HEK293 (cell line): ENCODE data around the gene KIF26B.

Source experiments
- CTCF ChIP-seq: fragments of 450-650 bp; formaldehyde crosslinking; IDR thresholded peaks from 2 replicates; pipeline ENCODE4 v1.5.1; 2016; ENCODE audit warnings: missing biosample characterization, missing genetic modification characterization
- PRDM2 ChIP-seq: fragments of 450-650 bp; formaldehyde crosslinking; IDR thresholded peaks from 2 replicates; pipeline ENCODE4 v1.5.1; 2016; ENCODE audit warnings: missing biosample characterization, missing genetic modification characterization, borderline replicate concordance
- ZBTB49 ChIP-seq: fragments of 450-650 bp; formaldehyde crosslinking; IDR thresholded peaks from 2 replicates; pipeline ENCODE4 v1.5.1; 2016; ENCODE audit warnings: missing biosample characterization, missing genetic modification characterization, low read depth
- ZNF19 ChIP-seq: fragments of 450-650 bp; formaldehyde crosslinking; IDR thresholded peaks from 2 replicates; pipeline ENCODE4; 2016; ENCODE audit warnings: missing biosample characterization, missing genetic modification characterization, low read depth
- ZNF274 ChIP-seq, 2 experiments: fragments of 200-500 bp in 1 of 2; fragments of 450-650 bp in 1 of 2; sonication (Bioruptor generic) in 1 of 2; formaldehyde crosslinking in 1 of 2; IDR thresholded peaks; 2 replicates each; pipeline versions ENCODE4 v1.5.1 to v1.6.1; 2014 to 2016; ENCODE audit warnings: borderline replicate concordance in 1 of 2, inconsistent platforms in 1 of 2, low read length in 1 of 2, missing biosample characterization in 1 of 2, missing genetic modification characterization in 1 of 2
- ZNF362 ChIP-seq: fragments of 450-650 bp; formaldehyde crosslinking; IDR thresholded peaks from 2 replicates; pipeline ENCODE4 v1.5.1; 2016; ENCODE audit warnings: missing biosample characterization, missing genetic modification characterization
- ZNF37A ChIP-seq: fragments of 450-650 bp; IDR thresholded peaks from 2 replicates; pipeline ENCODE4 v1.5.1; 2018; ENCODE audit warnings: missing biosample characterization, missing genetic modification characterization
- ZNF626 ChIP-seq: fragments of 450-650 bp; sonication (Bioruptor Pico); formaldehyde crosslinking; IDR thresholded peaks from 2 replicates; pipeline ENCODE4 v1.5.1; 2018; ENCODE audit warnings: missing biosample characterization, missing genetic modification characterization, inconsistent platforms
- ZSCAN5A ChIP-seq: fragments of 450-650 bp; formaldehyde crosslinking; IDR thresholded peaks from 2 replicates; pipeline ENCODE4 v1.5.1; 2016; ENCODE audit warnings: missing biosample characterization, missing genetic modification characterization
- TF ChIP-seq, protein P1 (sequence below): fragments of 450-650 bp; formaldehyde crosslinking; IDR thresholded peaks from 2 replicates; pipeline ENCODE4 v1.5.1; 2016; ENCODE audit warnings: missing biosample characterization, missing genetic modification characterization, low read depth

- TF ChIP-seq CTCF (tag by site-specific recombination) (no peak), ZNF362 (tag by site-specific recombination) (no peak), ZNF274 (IDR thresholded peaks at IDR 0.05; ENCODE audit: low read length) (no peak), ZNF274 (tag by site-specific recombination; IDR thresholded peaks at IDR 0.05; ENCODE audit: borderline replicate concordance) (no peak), ZNF626 (tag by site-specific recombination) (no peak), ZNF37A (no peak), ZBTB49 (tag by site-specific recombination) (no peak), PRDM2 (tag by site-specific recombination) (no peak), ZNF19 (tag by site-specific recombination) (no peak), ZSCAN5A (no peak)
- TF ChIP-seq, protein P1, sequence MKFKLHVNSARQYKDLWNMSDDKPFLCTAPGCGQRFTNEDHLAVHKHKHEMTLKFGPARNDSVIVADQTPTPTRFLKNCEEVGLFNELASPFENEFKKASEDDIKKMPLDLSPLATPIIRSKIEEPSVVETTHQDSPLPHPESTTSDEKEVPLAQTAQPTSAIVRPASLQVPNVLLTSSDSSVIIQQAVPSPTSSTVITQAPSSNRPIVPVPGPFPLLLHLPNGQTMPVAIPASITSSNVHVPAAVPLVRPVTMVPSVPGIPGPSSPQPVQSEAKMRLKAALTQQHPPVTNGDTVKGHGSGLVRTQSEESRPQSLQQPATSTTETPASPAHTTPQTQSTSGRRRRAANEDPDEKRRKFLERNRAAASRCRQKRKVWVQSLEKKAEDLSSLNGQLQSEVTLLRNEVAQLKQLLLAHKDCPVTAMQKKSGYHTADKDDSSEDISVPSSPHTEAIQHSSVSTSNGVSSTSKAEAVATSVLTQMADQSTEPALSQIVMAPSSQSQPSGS (tag by site-specific recombination), result no peak
These were observed 146.4 kb downstream of the KIF26B start for GRCh38 chr1:245301162-245301580.
